OCI-LY1 (cell line): ENCODE data around the gene CELF6.

Experiments
- H2AFZ ChIP-seq: fragments of 200-600 bp; sonication (generic), shearing (Covaris generic); 2 replicates; pipeline ENCODE4 v1.6.0; 2014; ENCODE audit warnings: antibody characterized with exemption, mild to moderate bottlenecking, low read length
- H3F3A ChIP-seq: fragments of 200-600 bp; sonication (generic), shearing (Covaris generic); 2 replicates; pipeline ENCODE4 v1.6.0; 2014; ENCODE audit warnings: mild to moderate bottlenecking, antibody characterized with exemption, low read length, moderate library complexity; ENCODE audit not compliant: insufficient read depth
- H3K27ac ChIP-seq: fragments of 200-600 bp; sonication (generic); 2 replicates; pipeline ENCODE4 v1.5.1; 2014; ENCODE audit warnings: low read length, mixed run types, mild to moderate bottlenecking, low read depth; ENCODE audit not compliant: poor library complexity, severe bottlenecking
- H3K27me3 ChIP-seq: fragments of 200-600 bp; sonication (generic); 2 replicates; pipeline ENCODE4 v1.6.0; 2014; ENCODE audit warnings: antibody characterized with exemption, mild to moderate bottlenecking, low read length, moderate library complexity; ENCODE audit not compliant: insufficient read depth
- H3K36me3 ChIP-seq: fragments of 200-600 bp; sonication (generic); 2 replicates; pipeline ENCODE4 v1.6.1; 2014; ENCODE audit warnings: mild to moderate bottlenecking, antibody characterized with exemption, low read length, moderate library complexity, mixed read lengths; ENCODE audit not compliant: insufficient read depth
- H3K4me1 ChIP-seq: fragments of 200-600 bp; sonication (generic); 2 replicates; pipeline ENCODE4 v1.5.1; 2014; ENCODE audit warnings: mild to moderate bottlenecking, low read length, moderate library complexity; ENCODE audit not compliant: insufficient read depth, severe bottlenecking
- H3K4me2 ChIP-seq: fragments of 200-600 bp; sonication (generic), shearing (Covaris generic); 2 replicates; pipeline ENCODE4 v1.6.1; 2014; ENCODE audit warnings: low read length
- H3K4me3 ChIP-seq: fragments of 200-600 bp; sonication (generic); 2 replicates; pipeline ENCODE4 v1.5.1; 2014; ENCODE audit warnings: low read length, low read depth, mild to moderate bottlenecking, mixed read lengths; ENCODE audit not compliant: poor library complexity, severe bottlenecking
- H3K79me2 ChIP-seq: fragments of 200-600 bp; shearing (Covaris generic); 2 replicates; pipeline ENCODE4 v1.6.1; 2016; ENCODE audit warnings: mixed run types, low read length, mixed read lengths; ENCODE audit not compliant: insufficient read depth
- H3K9ac ChIP-seq: fragments of 200-600 bp; sonication (generic), shearing (Covaris generic); 2 replicates; pipeline ENCODE4 v1.6.1; 2014; ENCODE audit warnings: mild to moderate bottlenecking, low read length, mixed read lengths
- H3K9me2 ChIP-seq: fragments of 200-600 bp; sonication (generic), shearing (Covaris generic); 2 replicates; pipeline ENCODE4 v1.6.1; 2014; ENCODE audit warnings: low read depth, mild to moderate bottlenecking, low read length, mixed read lengths
- H3K9me3 ChIP-seq: fragments of 200-600 bp; shearing (Covaris generic); 2 replicates; pipeline ENCODE4 v1.6.1; 2014; ENCODE audit warnings: low read length, mixed read lengths
- H4K20me1 ChIP-seq: fragments of 200-600 bp; sonication (generic), shearing (Covaris generic); 2 replicates; pipeline ENCODE4 v1.6.0; 2016; ENCODE audit warnings: mild to moderate bottlenecking, low read length; ENCODE audit not compliant: insufficient read depth
- EZH2 ChIP-seq: fragments of 200-600 bp; sonication (generic), shearing (Covaris generic); IDR thresholded peaks from 2 replicates; pipeline ENCODE4 v1.8.0; 2017; ENCODE audit warnings: borderline replicate concordance, mixed run types, mild to moderate bottlenecking, antibody characterized with exemption, low read length, moderate library complexity, mixed read lengths
- TF ChIP-seq, protein P1 (sequence below): fragments of 200-600 bp; sonication (generic), shearing (Covaris generic); IDR thresholded peaks from 2 replicates; pipeline ENCODE4 v1.5.1; 2017; ENCODE audit warnings: mild to moderate bottlenecking, antibody characterized with exemption, low read length, moderate library complexity, mixed read lengths

The CELF6 gene

DNA sequence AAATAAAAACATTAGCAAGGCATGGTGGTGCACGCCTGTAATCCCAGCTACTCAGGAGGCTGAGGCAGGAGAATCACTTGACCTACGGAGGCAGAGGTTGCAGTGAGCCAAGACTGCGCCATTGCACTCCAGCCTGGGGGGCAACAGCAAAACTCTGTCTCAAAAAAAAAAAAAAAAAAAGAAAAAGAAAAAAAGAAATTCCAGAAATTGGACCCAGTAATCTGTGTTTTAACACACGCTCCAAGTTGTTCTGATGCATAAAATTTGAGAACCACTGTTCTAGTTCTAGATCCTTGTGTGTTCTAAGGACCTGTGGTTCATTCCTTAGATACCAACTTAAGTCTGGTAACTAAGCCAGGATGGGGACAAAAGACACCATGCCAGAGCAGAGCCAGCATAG is 50.2 kb downstream of the CELF6 start:
- TF ChIP-seq EZH2: no peak
- TF ChIP-seq, protein P1, sequence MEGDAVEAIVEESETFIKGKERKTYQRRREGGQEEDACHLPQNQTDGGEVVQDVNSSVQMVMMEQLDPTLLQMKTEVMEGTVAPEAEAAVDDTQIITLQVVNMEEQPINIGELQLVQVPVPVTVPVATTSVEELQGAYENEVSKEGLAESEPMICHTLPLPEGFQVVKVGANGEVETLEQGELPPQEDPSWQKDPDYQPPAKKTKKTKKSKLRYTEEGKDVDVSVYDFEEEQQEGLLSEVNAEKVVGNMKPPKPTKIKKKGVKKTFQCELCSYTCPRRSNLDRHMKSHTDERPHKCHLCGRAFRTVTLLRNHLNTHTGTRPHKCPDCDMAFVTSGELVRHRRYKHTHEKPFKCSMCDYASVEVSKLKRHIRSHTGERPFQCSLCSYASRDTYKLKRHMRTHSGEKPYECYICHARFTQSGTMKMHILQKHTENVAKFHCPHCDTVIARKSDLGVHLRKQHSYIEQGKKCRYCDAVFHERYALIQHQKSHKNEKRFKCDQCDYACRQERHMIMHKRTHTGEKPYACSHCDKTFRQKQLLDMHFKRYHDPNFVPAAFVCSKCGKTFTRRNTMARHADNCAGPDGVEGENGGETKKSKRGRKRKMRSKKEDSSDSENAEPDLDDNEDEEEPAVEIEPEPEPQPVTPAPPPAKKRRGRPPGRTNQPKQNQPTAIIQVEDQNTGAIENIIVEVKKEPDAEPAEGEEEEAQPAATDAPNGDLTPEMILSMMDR: no peak
- Histone ChIP-seq H3K79me2 (peaks cover 3% of the 10 kb centered on the region; the same call in 1 of the 2 replicates), H3K9me3 (no peaks in the 10 kb centered on the region), H3K4me2 (no peak overlapping the region), H3K4me1 (peaks cover 26% of the 10 kb centered on the region), H3K27ac (no peak overlapping the region), H3K36me3 (peaks cover 38% of the 10 kb centered on the region), H3K9me2 (no peaks in the 10 kb centered on the region), H3K9ac (no peak overlapping the region), H3K4me3 (no peak overlapping the region), H4K20me1 (no peaks in the 10 kb centered on the region), H3F3A (0 out of 2 replicates have a peak, but pooled peaks cover 3% of the 10 kb centered on the region), H2AFZ (no peak overlapping the region), H3K27me3 (no peaks in the 10 kb centered on the region)

DNA sequence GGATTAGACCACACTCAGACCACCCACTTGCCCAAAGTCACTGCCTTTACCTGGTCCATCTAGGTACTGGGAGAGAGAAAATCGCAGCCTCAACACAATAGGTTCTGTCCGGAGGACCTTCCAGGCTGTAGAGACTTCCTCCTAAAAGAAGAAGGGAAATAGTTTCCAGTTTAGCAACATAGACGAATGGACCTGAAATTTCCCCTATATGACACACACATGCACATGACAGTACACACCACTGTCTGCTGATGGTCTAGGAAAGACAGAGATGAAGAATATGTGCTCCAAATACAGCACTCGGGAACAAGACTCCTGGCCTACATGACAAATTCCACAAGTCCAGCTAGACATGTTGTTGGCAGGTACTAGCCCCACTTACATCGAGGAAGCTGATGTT is 54.9 kb downstream of the CELF6 start:
- Histone ChIP-seq H3K4me3 (no peak overlapping the region), H3K27ac (no peak overlapping the region), H4K20me1 (no peaks in the 10 kb centered on the region), H3K27me3 (no peaks in the 10 kb centered on the region), H3K9ac (no peak overlapping the region), H3K4me2 (no peak overlapping the region), H3F3A (no peaks in the 10 kb centered on the region), H2AFZ (no peak overlapping the region), H3K79me2 (no peaks in the 10 kb centered on the region), H3K9me3 (no peaks in the 10 kb centered on the region), H3K4me1 (no peaks in the 10 kb centered on the region), H3K9me2 (no peaks in the 10 kb centered on the region), H3K36me3 (peaks cover 85% of the 10 kb centered on the region)
- TF ChIP-seq, protein P1: no peak
- no peak for TF ChIP-seq EZH2

DNA sequence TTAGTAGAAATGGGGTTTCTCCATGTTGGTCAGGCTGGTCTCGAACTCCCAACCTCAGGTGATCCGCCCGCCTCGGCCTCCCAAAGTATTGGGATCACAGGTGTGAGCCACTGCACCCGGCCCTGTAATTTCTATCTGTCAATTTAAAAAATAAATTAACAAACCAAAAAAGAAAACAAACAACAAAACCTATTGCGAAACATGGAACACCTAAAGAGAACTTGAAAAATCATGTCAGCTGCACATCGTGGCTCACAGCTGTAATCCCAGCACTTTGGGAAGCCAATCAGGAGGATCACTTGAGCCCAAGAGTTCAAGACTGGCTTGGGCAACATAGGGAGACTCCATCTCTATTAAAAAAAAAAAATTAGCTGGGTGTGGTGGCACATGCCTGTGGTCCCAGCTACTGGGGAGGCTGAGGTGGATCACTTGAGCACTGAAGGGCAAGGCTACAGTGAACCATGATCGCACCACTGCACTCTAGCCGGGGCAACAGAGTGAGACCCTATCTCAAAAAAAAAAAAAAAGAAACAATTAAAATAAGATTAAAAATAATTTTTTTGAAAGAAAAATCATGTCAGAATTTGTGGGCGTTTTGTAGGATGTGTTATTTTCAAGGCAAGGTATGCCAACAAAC is 67.2 kb downstream of the CELF6 start:
- TF ChIP-seq, protein P1: no peak
- no peak for TF ChIP-seq EZH2
- peaks cover 90% of the 10 kb centered on the region for H3K36me3 ChIP-seq
- no peak overlapping the region for H3K9ac ChIP-seq
- H4K20me1 ChIP-seq: no peaks in the 10 kb centered on the region
- no peak overlapping the region for H3K4me3 ChIP-seq
- H3K4me2 ChIP-seq: no peak overlapping the region
- H3K9me3 ChIP-seq: no peaks in the 10 kb centered on the region
- no peaks in the 10 kb centered on the region for H3K27me3 ChIP-seq
- H3K9me2 ChIP-seq: no peaks in the 10 kb centered on the region
- H3K4me1 ChIP-seq: no peaks in the 10 kb centered on the region
- H3F3A ChIP-seq: no peaks in the 10 kb centered on the region
- H3K79me2 ChIP-seq: no peaks in the 10 kb centered on the region
- H2AFZ ChIP-seq: no peak overlapping the region
- no peak overlapping the region for H3K27ac ChIP-seq
